GM18519 (cell line): ENCODE measurements around the gene ATP8B3.
"Not testable (repeated sequence)": the region's sequence is repeated elsewhere in the genome, so short reads cannot be mapped to it uniquely, and the experiment has no call there.

Source experiments
- ATAC-seq: cut with Tn5 transposase; IDR thresholded peaks from one replicate; pipeline ENCODE4 v1.9.1; 2021; ENCODE audit warnings: mild to moderate bottlenecking, moderate library complexity; ENCODE audit not compliant: unreplicated experiment, low FRiP score

The ATP8B3 gene

GRCh38 chr19:1760786-1761527 lies 51.1 kb downstream of the ATP8B3 start:
- ATAC-seq = not testable (repeated sequence)

GRCh38 chr19:1760020-1760419 lies 52.1 kb downstream of the ATP8B3 start:
- no peak for ATAC-seq

GRCh38 chr19:1758959-1759903 lies 52.8 kb downstream of the ATP8B3 start:
- no peak for ATAC-seq

GRCh38 chr19:1758231-1758577 lies 53.9 kb downstream of the ATP8B3 start:
- no peak for ATAC-seq

- ATAC-seq = no peak
Observed at GRCh38 chr19:1757468-1758230, 54.4 kb downstream of the ATP8B3 start.

- ATAC-seq = no peak
Observed at GRCh38 chr19:1756705-1757465, 55.2 kb downstream of the ATP8B3 start.

GRCh38 chr19:1756264-1756663 lies 55.8 kb downstream of the ATP8B3 start:
- no peak for ATAC-seq

GRCh38 chr19:1755467-1756171 lies 56.5 kb downstream of the ATP8B3 start:
- ATAC-seq = no peak

GRCh38 chr19:1754636-1755466 lies 57.2 kb downstream of the ATP8B3 start:
- no peak for ATAC-seq

- ATAC-seq = no peak
Observed at GRCh38 chr19:1754018-1754635, 57.9 kb downstream of the ATP8B3 start.

GRCh38 chr19:1752757-1753728 lies 59.0 kb downstream of the ATP8B3 start, which contains the start of gene ONECUT3:
TSS of gene ONECUT3 (plus strand) at chr19:1753506. CDS start at chr19:1753663, 157 bp downstream.
- no peak for ATAC-seq

GRCh38 chr19:1752009-1752756 lies 59.9 kb downstream of the ATP8B3 start:
- no peak for ATAC-seq

GRCh38 chr19:1751367-1752008 lies 60.6 kb downstream of the ATP8B3 start:
- no peak for ATAC-seq

- no peak for ATAC-seq
Observed at GRCh38 chr19:1750343-1751021, 61.6 kb downstream of the ATP8B3 start.
